Parathyroid adenoma (tissue), 2 donors: ENCODE data around the gene CNGB1.

ENCODE experiments used
- H2AFZ ChIP-seq: fragments of 300-600 bp; sonication (generic); one replicate; pipeline ENCODE4 v1.7.0; 2017; ENCODE audit warnings: antibody characterized with exemption, mild to moderate bottlenecking
- H3K27ac ChIP-seq: fragments of 300-600 bp; sonication (generic); one replicate; pipeline ENCODE4 v1.7.0; 2017
- H3K27me3 ChIP-seq: fragments of 300-600 bp; sonication (generic); one replicate; pipeline ENCODE4 v1.7.0; 2017; ENCODE audit warnings: low read length; ENCODE audit not compliant: control insufficient read depth, insufficient read depth
- H3K36me3 ChIP-seq: fragments of 300-600 bp; sonication (generic); one replicate; pipeline ENCODE4 v1.7.0; 2017; ENCODE audit warnings: low read length; ENCODE audit not compliant: control insufficient read depth, insufficient read depth
- H3K4me1 ChIP-seq: fragments of 300-600 bp; sonication (generic); one replicate; pipeline ENCODE4 v1.7.0; 2017; ENCODE audit warnings: control low read depth
- H3K4me2 ChIP-seq: fragments of 300-600 bp; sonication (generic); one replicate; pipeline ENCODE4 v1.7.0; 2017; ENCODE audit warnings: low read length
- H3K4me3 ChIP-seq: fragments of 300-600 bp; sonication (generic); one replicate; pipeline ENCODE4 v1.7.0; 2017; ENCODE audit warnings: low read depth, low read length
- H3K79me2 ChIP-seq: fragments of 300-600 bp; sonication (generic); one replicate; pipeline ENCODE4 v1.7.0; 2017; ENCODE audit warnings: control low read depth
- H3K9ac ChIP-seq: fragments of 300-600 bp; sonication (generic); one replicate; pipeline ENCODE4 v1.7.0; 2017; ENCODE audit warnings: mild to moderate bottlenecking
- H3K9me3 ChIP-seq: fragments of 300-600 bp; sonication (generic); one replicate; pipeline ENCODE4 v1.7.0; 2017; ENCODE audit warnings: low read length; ENCODE audit not compliant: control insufficient read depth
- TF ChIP-seq, protein P1 (sequence below): fragments of 300-600 bp; sonication (generic); IDR thresholded peaks from one replicate; pipeline ENCODE4 v1.7.0; 2017; ENCODE audit warnings: antibody characterized with exemption, mild to moderate bottlenecking
- donor health status: primary hyperparathyroidism.

CNGB1 gene

DNA sequence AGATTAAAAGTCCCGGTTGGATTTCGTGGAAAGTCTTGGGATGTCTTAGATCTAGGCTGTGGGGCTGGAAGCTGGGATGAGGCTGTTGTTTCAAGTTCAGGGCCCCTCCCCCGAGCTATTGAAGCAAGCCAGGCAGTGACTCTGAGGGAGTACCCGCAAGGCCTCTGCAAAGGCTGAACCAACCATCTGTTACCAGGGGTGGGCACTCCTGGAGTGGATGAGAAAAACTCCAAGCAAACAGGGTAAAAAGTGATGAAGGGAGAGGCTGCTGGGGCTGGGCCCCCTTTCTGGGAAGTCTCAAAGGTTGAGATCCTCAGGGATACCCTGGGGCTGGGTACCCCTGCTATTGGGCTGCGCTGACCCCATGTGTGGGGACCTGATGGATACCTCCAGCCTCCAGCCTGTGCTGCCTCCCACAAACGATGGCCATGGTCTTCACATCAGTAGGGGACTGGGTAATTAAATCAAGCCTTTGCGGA is 86.2 kb downstream of the CNGB1 start:
- no peak overlapping the region for H3K27ac ChIP-seq
- no peaks in the 10 kb centered on the region for H3K79me2 ChIP-seq
- TF ChIP-seq, protein P1, sequence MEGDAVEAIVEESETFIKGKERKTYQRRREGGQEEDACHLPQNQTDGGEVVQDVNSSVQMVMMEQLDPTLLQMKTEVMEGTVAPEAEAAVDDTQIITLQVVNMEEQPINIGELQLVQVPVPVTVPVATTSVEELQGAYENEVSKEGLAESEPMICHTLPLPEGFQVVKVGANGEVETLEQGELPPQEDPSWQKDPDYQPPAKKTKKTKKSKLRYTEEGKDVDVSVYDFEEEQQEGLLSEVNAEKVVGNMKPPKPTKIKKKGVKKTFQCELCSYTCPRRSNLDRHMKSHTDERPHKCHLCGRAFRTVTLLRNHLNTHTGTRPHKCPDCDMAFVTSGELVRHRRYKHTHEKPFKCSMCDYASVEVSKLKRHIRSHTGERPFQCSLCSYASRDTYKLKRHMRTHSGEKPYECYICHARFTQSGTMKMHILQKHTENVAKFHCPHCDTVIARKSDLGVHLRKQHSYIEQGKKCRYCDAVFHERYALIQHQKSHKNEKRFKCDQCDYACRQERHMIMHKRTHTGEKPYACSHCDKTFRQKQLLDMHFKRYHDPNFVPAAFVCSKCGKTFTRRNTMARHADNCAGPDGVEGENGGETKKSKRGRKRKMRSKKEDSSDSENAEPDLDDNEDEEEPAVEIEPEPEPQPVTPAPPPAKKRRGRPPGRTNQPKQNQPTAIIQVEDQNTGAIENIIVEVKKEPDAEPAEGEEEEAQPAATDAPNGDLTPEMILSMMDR: no peak
- no peak overlapping the region for H2AFZ ChIP-seq
- no peak overlapping the region for H3K4me3 ChIP-seq
- no peaks in the 10 kb centered on the region for H3K27me3 ChIP-seq
- H3K4me1 ChIP-seq: no peaks in the 10 kb centered on the region
- no peak overlapping the region for H3K4me2 ChIP-seq
- H3K36me3 ChIP-seq: no peaks in the 10 kb centered on the region
- no peaks in the 10 kb centered on the region for H3K9me3 ChIP-seq
- H3K9ac ChIP-seq: no peak overlapping the region

DNA sequence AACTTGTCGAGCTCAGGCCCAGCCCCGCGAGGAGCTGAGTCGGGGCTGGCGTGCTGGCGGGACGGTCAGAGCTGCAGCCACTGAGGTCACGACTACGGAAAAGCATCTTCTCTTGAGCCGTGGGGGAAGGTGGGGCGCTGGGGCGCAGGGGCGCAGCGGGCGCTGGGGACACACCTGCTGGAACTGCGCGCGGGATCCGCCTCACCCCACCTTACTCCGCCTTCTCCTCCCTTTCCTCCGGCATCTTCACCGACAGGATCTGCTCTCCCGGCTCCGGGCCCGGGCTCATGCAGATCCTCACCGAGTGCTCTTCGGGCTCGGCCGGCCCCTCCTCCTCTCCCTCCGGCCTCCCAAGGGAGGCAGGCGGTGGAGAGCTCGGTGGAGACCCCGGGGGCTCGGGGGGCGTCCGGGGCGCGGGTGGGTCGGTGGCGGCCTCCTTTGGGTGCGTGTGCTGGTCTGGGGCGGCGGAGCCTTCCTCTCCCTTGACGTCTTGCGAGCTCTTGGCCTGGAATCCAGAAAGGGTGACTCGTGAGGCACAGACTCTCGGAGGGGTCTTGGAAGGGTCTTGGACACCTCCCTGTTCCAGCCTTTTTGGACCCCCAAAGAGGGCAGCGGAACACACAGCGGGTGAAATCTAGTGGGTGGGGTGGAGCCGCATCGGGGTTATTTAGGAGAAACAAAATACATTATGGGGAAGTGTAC is 86.8 kb downstream of the CNGB1 start:
- Histone ChIP-seq H3K27me3 (no peaks in the 10 kb centered on the region), H3K4me2 (no peak overlapping the region), H3K27ac (no peak overlapping the region), H3K79me2 (no peaks in the 10 kb centered on the region), H3K36me3 (no peaks in the 10 kb centered on the region), H3K9me3 (no peaks in the 10 kb centered on the region), H3K4me1 (no peaks in the 10 kb centered on the region), H3K9ac (no peak overlapping the region), H2AFZ (no peak overlapping the region), H3K4me3 (no peak overlapping the region)
- TF ChIP-seq, protein P1: no peak

DNA sequence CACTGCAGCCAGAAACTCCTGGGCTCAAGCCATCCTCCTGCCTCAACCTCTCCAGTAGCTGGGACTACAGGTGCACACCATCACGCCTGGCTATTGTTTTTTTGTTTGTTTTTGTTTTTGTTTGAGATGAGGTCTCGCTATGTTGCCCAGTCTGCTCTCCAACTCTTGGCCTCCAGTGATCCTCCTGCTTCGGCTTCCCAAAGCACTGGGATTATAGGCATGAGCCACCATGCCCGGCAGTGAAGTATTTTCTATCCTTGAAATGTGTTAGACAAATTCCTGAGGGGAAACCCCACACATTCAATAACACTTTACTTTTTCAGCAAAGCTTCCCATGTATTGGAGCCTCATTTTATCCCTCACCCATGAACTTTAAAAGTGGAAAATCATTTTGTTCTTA is 87.4 kb downstream of the CNGB1 start:
- no peaks in the 10 kb centered on the region for H3K27me3 ChIP-seq
- no peak overlapping the region for H3K4me2 ChIP-seq
- H3K4me1 ChIP-seq: no peaks in the 10 kb centered on the region
- H3K36me3 ChIP-seq: no peaks in the 10 kb centered on the region
- H2AFZ ChIP-seq: no peak overlapping the region
- no peak overlapping the region for H3K27ac ChIP-seq
- no peak overlapping the region for H3K9ac ChIP-seq
- no peaks in the 10 kb centered on the region for H3K9me3 ChIP-seq
- no peaks in the 10 kb centered on the region for H3K79me2 ChIP-seq
- H3K4me3 ChIP-seq: no peak overlapping the region
- TF ChIP-seq, protein P1: no peak

DNA sequence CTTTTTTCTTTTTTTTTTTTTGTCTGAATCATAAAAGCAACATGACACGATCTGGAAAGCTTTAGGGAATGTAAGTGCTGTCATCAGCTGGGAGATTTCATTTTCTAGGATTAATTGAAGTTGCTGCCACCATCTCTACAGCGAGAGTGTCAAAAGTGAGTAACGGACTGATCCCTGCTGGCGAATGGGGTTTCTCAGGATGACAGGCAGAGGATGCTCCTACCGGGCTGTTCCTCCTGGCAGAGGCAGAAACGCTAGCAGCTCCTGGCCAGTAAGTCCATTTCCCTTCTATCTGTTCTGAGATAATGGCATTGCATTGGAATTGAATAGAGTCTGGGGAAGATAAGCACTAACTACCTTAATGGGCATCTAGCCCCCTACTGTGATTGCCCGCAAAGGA is 88.1 kb downstream of the CNGB1 start:
- Histone ChIP-seq H3K27me3 (no peaks in the 10 kb centered on the region), H3K4me1 (no peaks in the 10 kb centered on the region), H3K4me3 (no peak overlapping the region), H3K79me2 (no peaks in the 10 kb centered on the region), H3K9me3 (no peaks in the 10 kb centered on the region), H3K9ac (no peak overlapping the region), H3K4me2 (no peak overlapping the region), H3K27ac (no peak overlapping the region), H3K36me3 (no peaks in the 10 kb centered on the region), H2AFZ (no peak overlapping the region)
- TF ChIP-seq, protein P1: no peak

DNA sequence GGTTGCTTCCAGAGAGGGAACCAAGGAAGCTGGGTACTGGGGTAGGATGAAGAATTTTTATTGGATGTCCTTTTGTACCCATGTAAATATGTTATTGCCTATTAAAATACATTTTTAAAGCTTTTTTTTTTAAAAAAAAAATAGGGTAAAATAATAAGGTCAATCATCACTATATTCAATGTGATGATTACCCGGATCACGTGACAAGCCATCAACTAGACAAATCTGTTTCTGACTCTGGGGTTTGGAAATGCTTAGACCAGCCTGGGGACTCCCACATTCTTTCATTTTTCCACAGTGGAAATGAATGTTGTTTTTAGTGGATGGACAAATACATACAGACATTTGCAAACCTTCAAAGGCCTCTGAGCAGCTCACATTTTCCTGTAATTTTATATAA is 88.7 kb downstream of the CNGB1 start:
- Histone ChIP-seq H2AFZ (no peak overlapping the region), H3K4me2 (no peak overlapping the region), H3K79me2 (no peaks in the 10 kb centered on the region), H3K4me3 (no peak overlapping the region), H3K4me1 (no peaks in the 10 kb centered on the region), H3K9ac (no peak overlapping the region), H3K27ac (no peak overlapping the region), H3K36me3 (no peaks in the 10 kb centered on the region), H3K9me3 (no peaks in the 10 kb centered on the region), H3K27me3 (no peaks in the 10 kb centered on the region)
- TF ChIP-seq, protein P1: no peak
